Measurements from ENCODE around the gene NBPF6.

DNA sequence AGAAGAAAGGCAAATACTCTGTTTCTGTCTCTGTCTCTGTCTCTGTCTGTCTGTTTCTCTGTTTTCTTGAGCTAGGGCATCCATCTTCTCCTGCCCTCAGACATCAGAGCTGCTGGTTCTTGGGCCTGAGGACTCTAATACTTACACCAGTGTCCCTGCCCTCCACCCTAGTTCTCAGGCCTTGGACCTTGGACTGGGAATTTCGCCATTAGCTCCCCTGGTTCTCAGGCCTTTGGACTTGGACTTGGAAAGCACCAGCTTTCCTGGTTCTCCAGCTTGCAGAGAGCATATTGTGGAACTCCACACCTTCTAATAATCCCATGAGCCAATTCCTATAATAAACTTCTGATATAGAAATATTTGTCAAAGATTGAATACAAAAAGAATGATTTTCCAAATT, 32.6 kb downstream of the NBPF6 start:
- TF ChIP-seq POLR2A (IDR thresholded peaks at IDR 0.05; ENCODE audit: low read depth, low read length) (no peak), POLR2AphosphoS5 (IDR thresholded peaks at IDR 0.05; ENCODE audit: low read depth, low read length) (no peak), TAF1 (IDR thresholded peaks at IDR 0.05; ENCODE audit: low read depth, low read length) (no peak)
